GM18505 (cell line): ENCODE data around the gene ABCC12.

Experiments
- ATAC-seq: cut with Tn5 transposase; IDR thresholded peaks from one replicate; pipeline ENCODE4 v1.9.1; 2021; ENCODE audit not compliant: unreplicated experiment
- POLR2A ChIP-seq: IDR thresholded peaks from 4 replicates; pipeline ENCODE4 v1.6.1; 2011; ENCODE audit warnings: borderline replicate concordance; ENCODE audit not compliant: insufficient read depth, insufficient read length; ENCODE audit errors: extremely low read depth

The ABCC12 gene

DNA sequence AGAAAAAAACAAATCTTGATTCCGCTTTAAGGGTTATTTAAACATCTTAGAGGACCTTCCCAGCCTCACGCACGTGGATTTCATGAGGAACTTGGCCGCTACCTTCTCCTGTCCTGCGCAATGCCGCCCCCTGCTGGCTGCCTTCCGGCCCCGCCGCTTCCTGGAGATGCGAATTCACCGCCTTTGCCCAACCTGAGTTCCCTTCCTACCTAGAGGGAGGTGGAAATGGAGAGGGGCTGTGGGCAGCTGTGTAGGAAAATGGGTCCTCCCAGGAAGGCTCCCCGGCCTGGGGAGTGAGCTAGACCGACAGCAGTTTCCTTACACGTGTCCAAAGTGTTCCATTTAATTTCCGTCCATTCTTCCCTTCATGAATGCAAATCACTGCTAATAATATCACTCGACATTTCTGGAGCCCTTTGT lies 1.0 kb upstream of the ABCC12 start:
- ATAC-seq: peak; percentile 51
- TF ChIP-seq POLR2A: no peak

DNA sequence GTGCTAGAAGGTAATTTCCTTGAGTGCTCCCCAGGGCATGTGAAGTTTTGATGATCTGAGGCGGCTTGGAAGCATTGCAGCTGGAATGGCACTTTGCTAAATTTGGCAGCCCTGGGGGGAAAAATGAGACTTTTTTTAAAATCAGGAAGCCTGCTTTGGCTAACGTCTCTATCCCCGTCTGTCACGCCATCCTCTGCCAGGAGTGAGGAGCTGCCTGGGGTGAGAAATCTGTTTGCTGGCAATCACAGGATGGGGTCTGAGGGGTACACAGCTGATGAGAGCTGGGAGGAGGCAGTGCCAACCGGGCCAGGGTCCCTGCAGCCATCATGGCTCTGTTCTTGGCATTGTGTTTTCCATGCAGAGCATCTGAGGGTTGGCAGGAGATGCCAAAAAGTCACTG lies 2.0 kb downstream of the ABCC12 start:
- TF ChIP-seq POLR2A: no peak
- ATAC-seq: no peak

- ATAC-seq: no peak
- TF ChIP-seq POLR2A: no peak
Observed at GRCh38 chr16:48152226-48152625, 3.6 kb downstream of the ABCC12 start.

- no peak for TF ChIP-seq POLR2A
- no peak for ATAC-seq
Observed at GRCh38 chr16:48150707-48151106, 5.1 kb downstream of the ABCC12 start.

DNA sequence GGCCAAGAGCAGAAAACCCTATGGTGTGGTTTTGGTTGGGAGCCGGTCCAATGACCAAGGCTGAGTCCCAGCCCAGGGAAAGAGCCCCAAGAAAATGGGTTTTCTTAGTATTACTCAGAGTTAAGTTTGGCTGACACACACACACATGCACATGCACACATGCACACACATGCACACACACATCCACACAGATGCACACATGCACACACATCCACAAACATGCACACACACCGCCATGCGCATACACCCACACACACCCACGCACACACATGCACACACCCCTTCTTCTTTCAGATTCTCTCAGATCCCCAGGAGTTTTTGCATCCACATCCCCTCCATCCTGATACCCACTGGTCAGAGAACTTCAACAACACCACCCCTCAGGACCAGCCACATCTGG lies 9.1 kb downstream of the ABCC12 start:
- no peak for ATAC-seq
- TF ChIP-seq POLR2A: no peak

DNA sequence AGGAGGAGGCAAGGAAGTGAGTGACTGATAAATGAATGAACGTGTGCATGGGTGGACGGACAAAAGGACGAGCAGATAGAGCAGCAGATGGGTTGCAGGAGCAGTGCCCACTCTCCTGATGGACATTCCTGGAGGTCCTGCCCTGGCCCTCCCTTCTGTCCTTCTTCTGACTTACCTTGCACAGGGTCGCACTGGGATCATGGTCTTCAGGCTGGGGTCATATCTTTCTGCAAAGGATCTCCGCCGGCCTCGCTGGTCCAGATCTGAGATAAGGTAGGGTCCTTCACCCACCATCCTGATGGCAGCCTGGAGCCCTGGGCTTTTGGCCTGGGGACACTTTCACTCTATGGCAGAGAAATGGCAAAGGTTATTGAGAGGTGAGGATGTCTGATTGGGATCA lies 9.7 kb downstream of the ABCC12 start:
- no peak for ATAC-seq
- TF ChIP-seq POLR2A: no peak

DNA sequence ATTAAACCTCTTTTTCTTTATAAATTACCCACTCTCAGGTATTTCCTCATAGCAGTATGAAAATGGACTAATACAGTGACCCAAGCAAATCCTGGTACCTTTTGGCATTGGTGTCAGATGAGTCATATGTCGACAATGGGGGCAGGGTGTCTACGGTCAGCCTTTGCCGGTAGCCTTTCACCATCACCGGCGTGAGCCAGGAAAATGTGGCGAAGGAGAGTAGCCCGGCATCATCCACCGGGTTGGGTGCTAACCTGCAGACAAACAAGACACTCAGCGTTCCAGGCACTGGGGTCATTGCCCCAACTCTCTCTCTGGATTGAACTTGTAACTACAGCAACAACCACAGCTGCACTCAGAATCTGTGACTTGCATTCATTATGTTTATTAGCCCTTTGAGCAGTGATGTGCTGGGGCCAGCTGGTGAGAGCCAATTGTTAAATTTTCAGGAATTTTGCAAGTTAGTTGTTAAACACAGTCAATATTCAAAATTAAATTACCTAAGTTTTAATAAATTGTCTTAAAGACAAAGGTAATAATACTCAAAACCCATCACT lies 11.9 kb downstream of the ABCC12 start:
- ATAC-seq: no peak
- no peak for TF ChIP-seq POLR2A

DNA sequence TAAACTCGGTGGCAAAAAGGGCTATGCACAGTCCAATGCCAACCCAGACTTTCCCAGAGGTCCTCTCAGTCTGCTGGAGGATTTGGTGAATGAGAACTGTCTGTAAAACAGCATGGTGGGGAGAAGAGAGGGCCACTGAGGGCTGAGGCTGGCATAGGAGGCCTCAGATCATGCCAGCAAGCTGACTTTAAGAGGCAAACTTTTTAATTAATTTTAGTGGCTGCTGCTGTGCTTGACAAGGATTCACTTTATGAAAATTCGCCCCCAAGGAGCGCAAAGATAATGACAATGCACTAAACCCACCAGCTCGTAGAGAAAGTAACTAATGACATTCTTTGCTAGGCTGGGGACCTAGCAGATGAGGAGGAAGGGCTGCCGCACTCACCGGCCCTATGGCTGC lies 15.0 kb downstream of the ABCC12 start:
- no peak for TF ChIP-seq POLR2A
- no peak for ATAC-seq

DNA sequence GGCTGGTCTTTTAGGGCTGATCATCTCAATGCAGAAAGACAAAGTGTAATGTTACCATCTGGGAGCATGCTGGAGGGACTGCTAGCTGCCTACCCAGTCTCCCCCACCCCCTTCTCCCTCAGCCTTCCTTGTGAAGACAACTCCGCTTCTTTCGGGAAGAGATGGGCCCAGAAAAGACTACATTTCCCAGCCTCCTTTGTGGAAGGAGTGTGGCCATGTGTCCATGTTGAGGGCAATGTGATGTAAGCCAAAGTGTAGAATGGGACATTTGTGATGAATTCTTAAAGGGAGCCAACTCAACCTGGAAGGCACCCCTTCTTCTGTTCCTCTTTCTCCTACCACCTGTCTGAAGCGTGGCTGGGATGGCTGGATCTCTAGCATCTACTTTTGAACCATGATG lies 16.3 kb downstream of the ABCC12 start:
- ATAC-seq: no peak
- no peak for TF ChIP-seq POLR2A

- no peak for TF ChIP-seq POLR2A
- no peak for ATAC-seq
Observed at GRCh38 chr16:48138543-48138942, 17.2 kb downstream of the ABCC12 start.

DNA sequence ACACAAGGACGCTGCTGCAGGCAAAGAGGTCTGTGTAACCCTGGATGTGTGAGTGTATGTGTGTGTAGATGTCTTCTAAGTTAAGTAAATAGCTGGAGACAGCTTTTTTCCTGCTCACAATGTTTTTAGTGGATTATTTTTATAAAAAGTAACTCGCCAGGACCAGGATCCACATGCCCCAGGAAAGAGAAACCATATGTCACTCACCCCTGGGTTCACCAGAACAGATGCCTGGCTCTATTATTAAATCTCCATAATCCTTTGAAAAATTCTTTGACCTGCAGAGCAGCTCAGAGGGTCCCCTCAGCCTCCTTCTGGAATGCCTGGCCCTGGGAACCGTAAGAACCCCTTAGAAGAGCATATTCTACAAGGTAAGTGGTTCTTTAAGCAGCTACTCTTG lies 18.0 kb downstream of the ABCC12 start:
- ATAC-seq: no peak
- TF ChIP-seq POLR2A: no peak

DNA sequence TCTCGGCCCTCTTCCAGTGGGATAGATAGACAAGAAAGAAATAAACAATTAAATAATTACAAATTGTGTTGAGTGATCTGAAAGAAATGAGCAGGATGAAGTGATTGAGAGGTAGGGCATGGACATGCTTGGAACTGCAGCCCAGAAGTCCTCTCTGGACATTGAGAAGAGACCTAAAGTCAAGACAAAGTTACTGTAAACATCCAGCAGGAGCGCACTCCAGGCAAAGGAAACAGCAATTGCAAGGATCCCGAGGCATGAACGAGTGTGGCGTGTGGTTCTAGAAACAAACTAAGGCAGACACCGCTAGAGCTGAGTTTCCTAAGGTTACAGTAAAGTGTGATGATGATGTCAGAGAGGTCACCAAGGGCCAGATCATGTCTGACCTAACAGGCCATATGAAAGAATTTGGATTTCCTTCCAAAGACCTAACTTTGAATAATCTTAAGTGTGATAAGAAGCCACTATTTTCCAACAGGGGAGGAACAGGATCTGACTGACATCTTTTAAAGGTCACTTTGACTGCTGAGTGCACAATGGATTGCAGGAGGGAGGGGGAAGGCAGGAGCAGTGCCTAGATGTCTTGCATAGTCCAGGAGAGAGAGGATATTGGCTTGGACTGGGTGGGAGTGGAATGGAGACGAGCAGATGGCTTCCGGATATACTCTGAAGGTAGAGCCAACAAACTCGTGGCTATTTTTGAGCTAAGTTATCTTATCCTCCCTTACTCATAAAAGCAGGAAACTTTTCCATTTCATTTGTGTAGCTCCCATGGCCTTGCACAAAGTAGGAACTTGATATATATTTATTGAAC lies 19.0 kb downstream of the ABCC12 start:
- no peak for ATAC-seq
- TF ChIP-seq POLR2A: no peak

DNA sequence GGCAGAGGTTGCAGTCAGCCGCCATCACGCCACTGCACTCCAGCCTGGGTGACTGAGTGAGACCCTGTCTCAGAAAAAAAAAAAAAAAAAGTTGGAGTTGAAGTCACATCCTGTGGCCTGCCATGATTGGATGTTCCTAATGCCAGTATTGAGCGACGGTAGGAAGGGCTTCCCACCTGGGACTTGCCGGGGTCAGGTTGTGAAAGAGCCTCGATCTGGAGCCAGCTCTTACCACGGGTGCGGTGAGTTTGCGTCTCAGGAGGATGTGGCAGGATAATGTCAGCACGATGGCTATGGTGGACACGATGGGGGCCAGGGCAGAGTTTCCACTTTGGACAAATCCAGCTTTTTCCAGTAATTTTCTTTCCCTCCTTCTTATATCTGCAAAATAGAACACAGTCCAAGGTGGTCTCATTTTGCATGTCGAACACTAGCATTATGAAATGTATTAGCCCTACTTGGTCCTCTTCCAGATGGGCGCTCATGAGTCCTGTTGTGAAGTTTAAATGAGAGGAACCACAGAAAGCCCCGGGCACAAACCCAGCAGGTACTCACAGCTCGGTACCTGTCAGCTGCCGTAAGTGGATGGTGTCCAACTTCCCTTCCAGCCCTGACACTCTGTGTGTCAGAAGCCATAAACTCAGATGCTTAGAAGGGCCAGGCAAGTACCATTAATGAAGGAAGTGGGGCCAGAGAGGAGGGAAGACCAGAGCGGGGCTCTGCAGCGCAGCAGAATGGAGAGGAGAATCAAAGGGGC lies 22.2 kb downstream of the ABCC12 start:
- ATAC-seq: no peak

DNA sequence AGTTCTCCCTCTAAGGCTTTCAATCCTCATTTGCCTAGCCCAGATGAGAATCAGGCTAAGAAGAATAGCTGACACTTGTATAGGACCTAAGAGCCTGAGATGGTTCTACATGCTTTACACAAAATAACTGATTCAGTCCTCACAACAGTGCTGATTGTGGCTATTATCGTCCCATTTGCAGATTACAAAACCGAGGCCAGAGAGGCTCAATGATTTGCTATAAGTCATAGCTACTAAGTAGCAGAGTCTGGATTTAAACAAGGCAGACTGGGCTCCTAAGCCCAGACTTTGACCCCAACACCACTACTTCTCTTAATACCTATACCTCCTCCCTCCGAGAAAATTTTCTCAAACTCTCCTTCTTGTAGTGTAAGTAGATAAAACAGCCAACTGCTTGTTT lies 23.1 kb downstream of the ABCC12 start:
- no peak for ATAC-seq
- TF ChIP-seq POLR2A: no peak

More for the DNA sequence above, 22.2 kb downstream of the ABCC12 start:
- TF ChIP-seq POLR2A: no peak
